ENCODE data around the gene ULK1. TPM values are rescaled to one million over a fixed set of nuclear protein-coding genes. Genes with fewer than 3 reads are reported as not detected.

Gene ULK1
- total RNA-seq, 4 donors from 2014 or later = 17.5 to 140 (median 28.0) TPM

DNA sequence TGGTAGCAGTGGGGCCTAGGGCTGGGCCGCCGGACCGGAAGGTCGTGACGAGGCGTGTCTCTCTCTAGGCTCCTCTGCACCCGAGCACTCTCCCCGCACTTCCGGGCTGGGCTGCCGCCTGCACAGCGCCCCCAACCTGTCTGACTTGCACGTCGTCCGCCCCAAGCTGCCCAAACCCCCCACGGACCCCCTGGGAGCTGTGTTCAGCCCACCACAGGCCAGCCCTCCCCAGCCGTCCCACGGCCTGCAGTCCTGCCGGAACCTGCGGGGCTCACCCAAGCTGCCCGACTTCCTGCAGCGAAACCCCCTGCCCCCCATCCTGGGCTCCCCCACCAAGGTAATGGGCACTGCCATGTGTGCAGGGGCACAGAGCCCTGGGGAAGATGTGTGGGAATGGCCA is 21.4 kb downstream of the ULK1 start:
- in situ Hi-C loops (cut with MboI; ENCODE audit: low pct_ligation_motif_present in 1 of 4, low pct_unique_long_range_greater_than_20kb in 1 of 4, low sequenced_read_pairs in 3 of 4) (no loop called here), intact Hi-C loops (cut with DNase I; ENCODE audit: low total_unique reads) (no loop called here)
- 97% methylated on average over 21 of the region's 21 CpGs; no CpG with 5 or more reads in 1 of the 2 donors for WGBS, 2 donors (ENCODE audit: low coverage in 1 of 2)
- Histone ChIP-seq H3K4me3 (no peak overlapping the region), H3K36me3 (peaks cover 0 to 37% (median 10%) of the 10 kb centered on the region in 4 donors), H3K27me3 (no peaks in the 10 kb centered on the region), H3K27ac (no peak overlapping the region), H3K9me3 (no peaks in the 10 kb centered on the region), H3K4me1 (peaks cover 0 to 10% (median 8%) of the 10 kb centered on the region in 4 donors)
- TF ChIP-seq, protein P1, sequence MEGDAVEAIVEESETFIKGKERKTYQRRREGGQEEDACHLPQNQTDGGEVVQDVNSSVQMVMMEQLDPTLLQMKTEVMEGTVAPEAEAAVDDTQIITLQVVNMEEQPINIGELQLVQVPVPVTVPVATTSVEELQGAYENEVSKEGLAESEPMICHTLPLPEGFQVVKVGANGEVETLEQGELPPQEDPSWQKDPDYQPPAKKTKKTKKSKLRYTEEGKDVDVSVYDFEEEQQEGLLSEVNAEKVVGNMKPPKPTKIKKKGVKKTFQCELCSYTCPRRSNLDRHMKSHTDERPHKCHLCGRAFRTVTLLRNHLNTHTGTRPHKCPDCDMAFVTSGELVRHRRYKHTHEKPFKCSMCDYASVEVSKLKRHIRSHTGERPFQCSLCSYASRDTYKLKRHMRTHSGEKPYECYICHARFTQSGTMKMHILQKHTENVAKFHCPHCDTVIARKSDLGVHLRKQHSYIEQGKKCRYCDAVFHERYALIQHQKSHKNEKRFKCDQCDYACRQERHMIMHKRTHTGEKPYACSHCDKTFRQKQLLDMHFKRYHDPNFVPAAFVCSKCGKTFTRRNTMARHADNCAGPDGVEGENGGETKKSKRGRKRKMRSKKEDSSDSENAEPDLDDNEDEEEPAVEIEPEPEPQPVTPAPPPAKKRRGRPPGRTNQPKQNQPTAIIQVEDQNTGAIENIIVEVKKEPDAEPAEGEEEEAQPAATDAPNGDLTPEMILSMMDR (IDR thresholded peaks at IDR 0.05) = no peak
- TF ChIP-seq EP300 (IDR thresholded peaks at IDR 0.05; ENCODE audit: low read depth) (no peak), POLR2AphosphoS5 (IDR thresholded peaks at IDR 0.05) (no peak), POLR2A (IDR thresholded peaks at IDR 0.05) (no peak)
- DNase-seq = no peak

- no peak overlapping the region for H3K4me3 ChIP-seq
- H3K9me3 ChIP-seq = no peaks in the 10 kb centered on the region
- H3K27me3 ChIP-seq = no peaks in the 10 kb centered on the region
- TF ChIP-seq, protein P1 (IDR thresholded peaks at IDR 0.05) = no peak
- TF ChIP-seq POLR2A (IDR thresholded peaks at IDR 0.05) (no peak), POLR2AphosphoS5 (IDR thresholded peaks at IDR 0.05) (no peak), EP300 (IDR thresholded peaks at IDR 0.05; ENCODE audit: low read depth) (no peak)
- H3K4me1 ChIP-seq = peaks cover 0 to 10% (median 8%) of the 10 kb centered on the region in 4 donors
- in situ Hi-C loops (cut with MboI; ENCODE audit: low pct_ligation_motif_present in 1 of 4, low pct_unique_long_range_greater_than_20kb in 1 of 4, low sequenced_read_pairs in 3 of 4) = no loop called here
- H3K27ac ChIP-seq = no peak overlapping the region
- intact Hi-C loops (cut with DNase I; ENCODE audit: low total_unique reads) = no loop called here
- WGBS, 2 donors (ENCODE audit: low coverage in 1 of 2) = 87% methylated on average over 28 of the region's 36 CpGs; no CpG with 5 or more reads in 1 of the 2 donors
- DNase-seq = no peak
- peaks cover 0 to 36% (median 10%) of the 10 kb centered on the region in 4 donors for H3K36me3 ChIP-seq
These were observed 22.1 kb downstream of the ULK1 start for GRCh38 chr12:131916306-131917138.

GRCh38 chr12:131917139-131917710 is 22.8 kb downstream of the ULK1 start:
- H3K36me3 ChIP-seq = peaks cover 0 to 36% (median 10%) of the 10 kb centered on the region in 4 donors
- in situ Hi-C loops (cut with MboI; ENCODE audit: low pct_ligation_motif_present in 1 of 4, low pct_unique_long_range_greater_than_20kb in 1 of 4, low sequenced_read_pairs in 3 of 4) = no loop called here
- H3K9me3 ChIP-seq = no peaks in the 10 kb centered on the region
- H3K4me1 ChIP-seq = peaks cover 0 to 7% (median 6%) of the 10 kb centered on the region in 4 donors
- TF ChIP-seq POLR2AphosphoS5 (IDR thresholded peaks at IDR 0.05) (no peak), POLR2A (IDR thresholded peaks at IDR 0.05) (no peak), EP300 (IDR thresholded peaks at IDR 0.05; ENCODE audit: low read depth) (no peak)
- TF ChIP-seq, protein P1 (IDR thresholded peaks at IDR 0.05) = no peak
- H3K4me3 ChIP-seq = no peak overlapping the region
- intact Hi-C loops (cut with DNase I; ENCODE audit: low total_unique reads) = no loop called here
- H3K27ac ChIP-seq = no peak overlapping the region
- 100% methylated on average over 1 of the region's 31 CpGs; no CpG with 5 or more reads in 1 of the 2 donors for WGBS, 2 donors (ENCODE audit: low coverage in 1 of 2)
- DNase-seq = no peak
- no peaks in the 10 kb centered on the region for H3K27me3 ChIP-seq

GRCh38 chr12:131917711-131918306 is 23.4 kb downstream of the ULK1 start:
- DNase-seq = no peak
- H3K27me3 ChIP-seq = no peaks in the 10 kb centered on the region
- peaks cover 0 to 36% (median 10%) of the 10 kb centered on the region in 4 donors for H3K36me3 ChIP-seq
- intact Hi-C loops (cut with DNase I; ENCODE audit: low total_unique reads) (no loop called here), in situ Hi-C loops (cut with MboI; ENCODE audit: low pct_ligation_motif_present in 1 of 4, low pct_unique_long_range_greater_than_20kb in 1 of 4, low sequenced_read_pairs in 3 of 4) (no loop called here)
- H3K27ac ChIP-seq = no peak overlapping the region
- peaks cover 0 to 2% (median under 1%) of the 10 kb centered on the region in 4 donors for H3K4me1 ChIP-seq
- H3K9me3 ChIP-seq = no peaks in the 10 kb centered on the region
- no peak overlapping the region for H3K4me3 ChIP-seq
- 96% methylated on average over 15 of the region's 18 CpGs; no CpG with 5 or more reads in 1 of the 2 donors for WGBS, 2 donors (ENCODE audit: low coverage in 1 of 2)
- TF ChIP-seq EP300 (IDR thresholded peaks at IDR 0.05; ENCODE audit: low read depth) = no peak
- no peak for TF ChIP-seq POLR2A (IDR thresholded peaks at IDR 0.05)
- TF ChIP-seq, protein P1 (IDR thresholded peaks at IDR 0.05) = no peak
